Measurements from ENCODE around the gene SPOCK1. TPM values are rescaled to one million over a fixed set of nuclear protein-coding genes. Genes with fewer than 3 reads are reported as not detected.

Gene SPOCK1
- total and polyA plus RNA-seq, 2 of the 13 experiments (the other 11 are each of a cell fraction or from before 2014, with no cell fraction given), result 0.18 to 0.29 TPM

GRCh38 chr5:137433539-137433938, 65.6 kb downstream of the SPOCK1 start (continued):
- TF ChIP-seq ZNF704 (CRISPR knock-in tag; IDR thresholded peaks at IDR 0.05; ENCODE audit: borderline replicate concordance) (no peak), ZUFSP (CRISPR knock-in tag; IDR thresholded peaks at IDR 0.05; ENCODE audit: borderline replicate concordance) (no peak), SMAD3 (CRISPR knock-in tag; IDR thresholded peaks at IDR 0.05) (no peak), SP5 (CRISPR knock-in tag; IDR thresholded peaks at IDR 0.05; ENCODE audit: borderline replicate concordance, low read depth) (no peak)

GRCh38 chr5:137432376-137432775, 66.8 kb downstream of the SPOCK1 start:
- Histone ChIP-seq H3K79me2 (ENCODE audit: insufficient read depth, low read length) (no peaks in the 10 kb centered on the region), H3K36me3 (replicated peaks in 1 of 2; ENCODE audit: control insufficient read depth in 1 of 2, insufficient read depth in 2 of 2, low read length in 2 of 2) (no peaks in the 10 kb centered on the region), H3K4me3 (replicated peaks in 1 of 3; ENCODE audit: insufficient read depth in 1 of 3, low read depth in 2 of 3, low read length in 3 of 3) (no peak overlapping the region), H3K9ac (ENCODE audit: insufficient read depth, low read depth, low read length) (no peak overlapping the region), H2AFZ (ENCODE audit: low read length) (no peak overlapping the region), H3K27ac (ENCODE audit: extremely low read length, insufficient read depth, low read length) (no peak overlapping the region), H3K4me2 (ENCODE audit: low read depth, low read length) (no peak overlapping the region), H3K4me1 (ENCODE audit: insufficient read depth, low read length) (no peaks in the 10 kb centered on the region), H3K9me3 (ENCODE audit: low read length) (no peaks in the 10 kb centered on the region), H3K27me3 (ENCODE audit: control insufficient read depth in 1 of 2, insufficient read depth in 2 of 2, low read length in 2 of 2) (no peaks in the 10 kb centered on the region), H4K20me1 (ENCODE audit: insufficient read depth, low read length) (no peaks in the 10 kb centered on the region)
- ChIA-PET POLR2A (no interaction called here), CTCF (ENCODE audit: low intra/inter-chr PET ratio, low total read pairs) (no interaction called here)
- 0% methylated on average over 2 of the region's 2 CpGs for WGBS (ENCODE audit: low lambda C conversion rate)
- intact Hi-C loops (cut with micrococcal nuclease; ENCODE audit: unreplicated experiment) (no loop called here), in situ Hi-C loops (cut with HindIII; ENCODE audit: extremely low pct_ligation_motif_present, low pct_unique_long_range_greater_than_20kb) (no loop called here)
- FAIRE-seq (no peak), ATAC-seq (no peak), DNase-seq (ENCODE audit: low spot score) (no peak)
- no TSS peak for BruUV-seq (replicated peaks)
- no peak for TF ChIP-seq ZNF230 (CRISPR knock-in tag; IDR thresholded peaks at IDR 0.05)
- no peak for TF ChIP-seq ZNF557 (CRISPR knock-in tag; IDR thresholded peaks at IDR 0.05)
- TF ChIP-seq HDAC6 (IDR thresholded peaks at IDR 0.05; ENCODE audit: low read depth, low read length), result no peak
- TF ChIP-seq ZMAT5 (CRISPR knock-in tag; IDR thresholded peaks at IDR 0.05; ENCODE audit: borderline replicate concordance, low read depth), result no peak
- TF ChIP-seq SMARCE1 (IDR thresholded peaks at IDR 0.05; ENCODE audit: borderline replicate concordance), result no peak
- TF ChIP-seq ZNF280D (CRISPR knock-in tag; IDR thresholded peaks at IDR 0.05), result no peak
